DND-41 (cell line): ENCODE results near the gene SLC9A7.

Experiments used
- ATAC-seq: fragments of 200-7000 bp; cut with Tn5 transposase; 3 replicates; pipeline ENCODE4 v1.9.1; 2021; ENCODE audit warnings: low read depth; ENCODE audit not compliant: insufficient read depth
- DNase-seq: peaks from one replicate; pipeline ENCODE4 v3.0.0-alpha.2; 2020
- H2AFZ ChIP-seq: 2 replicates; pipeline ENCODE4 v1.6.0; 2012; ENCODE audit warnings: low read depth, low read length
- H3K27ac ChIP-seq: 2 replicates; pipeline ENCODE4 v1.5.1; 2012; ENCODE audit warnings: low read length, inconsistent platforms
- H3K27me3 ChIP-seq: fragments of 200-600 bp; sonication (generic); 2 replicates; pipeline ENCODE4 v1.6.0; 2012; ENCODE audit warnings: low read length, mild to moderate bottlenecking, inconsistent platforms; ENCODE audit not compliant: insufficient read depth, poor library complexity
- H3K36me3 ChIP-seq: 2 replicates; pipeline ENCODE4 v1.5.1; 2012; ENCODE audit warnings: low read length, inconsistent platforms; ENCODE audit not compliant: insufficient read depth
- H3K4me1 ChIP-seq: 2 replicates; pipeline ENCODE4 v1.5.1; 2012; ENCODE audit warnings: mild to moderate bottlenecking, low read length; ENCODE audit not compliant: insufficient read depth
- H3K4me2 ChIP-seq: 2 replicates; pipeline ENCODE4 v1.6.0; 2012; ENCODE audit warnings: mild to moderate bottlenecking, moderate library complexity, low read length, inconsistent platforms; ENCODE audit not compliant: insufficient read depth
- H3K4me3 ChIP-seq, 2 experiments: fragments of 200-600 bp in 1 of 2; shearing (Covaris generic) in 1 of 2; 2 replicates each; pipeline ENCODE4 v1.5.1; 2012 to 2016; ENCODE audit warnings: inconsistent platforms in 2 of 2, low read length in 2 of 2, mild to moderate bottlenecking in 2 of 2, low read depth in 1 of 2, moderate library complexity in 1 of 2
- H3K79me2 ChIP-seq: 2 replicates; pipeline ENCODE4 v1.6.0; 2012; ENCODE audit warnings: low read length, inconsistent platforms; ENCODE audit not compliant: insufficient read depth
- H3K9ac ChIP-seq: 2 replicates; pipeline ENCODE4 v1.6.0; 2012; ENCODE audit warnings: low read depth, mild to moderate bottlenecking, inconsistent platforms, low read length, moderate library complexity
- H3K9me3 ChIP-seq: 2 replicates; pipeline ENCODE4 v1.5.1; 2012; ENCODE audit warnings: low read length, moderate library complexity, mild to moderate bottlenecking, inconsistent platforms; ENCODE audit not compliant: insufficient read depth, severe bottlenecking
- H4K20me1 ChIP-seq: 2 replicates; pipeline ENCODE4 v1.6.0; 2012; ENCODE audit warnings: low read length; ENCODE audit not compliant: insufficient read depth
- CTCF ChIP-seq: IDR thresholded peaks from 2 replicates; pipeline ENCODE4 v1.5.1; 2012; ENCODE audit warnings: borderline replicate concordance, low read length, moderate library complexity, mild to moderate bottlenecking; ENCODE audit not compliant: poor library complexity, severe bottlenecking; ENCODE audit errors: extremely low read depth
- EZH2 ChIP-seq: IDR thresholded peaks from 3 replicates; pipeline ENCODE4 v1.6.1; 2012; ENCODE audit warnings: borderline replicate concordance, low read depth, mild to moderate bottlenecking, moderate library complexity, low read length, inconsistent platforms; ENCODE audit not compliant: severe bottlenecking

SLC9A7 gene

DNA sequence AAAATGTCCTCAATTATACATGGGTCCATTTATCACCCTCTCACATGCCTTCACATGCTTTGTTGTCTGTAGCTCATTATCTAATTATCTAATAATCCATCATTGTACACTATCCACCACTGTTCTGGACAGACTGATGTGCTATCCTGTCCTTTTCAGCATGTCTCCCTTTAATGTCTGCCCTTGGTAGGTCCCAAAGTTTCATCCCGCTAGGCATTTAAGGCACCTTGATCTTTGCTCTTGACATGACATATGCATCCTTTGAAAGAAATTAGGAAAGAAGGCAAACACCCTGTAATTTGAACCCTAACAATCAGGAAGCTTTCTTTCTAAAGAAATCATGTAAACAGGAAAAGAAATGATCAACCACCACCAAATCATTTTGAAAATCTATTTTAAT, 179.7 kb downstream of the SLC9A7 start:
- Histone ChIP-seq H2AFZ (no peak overlapping the region), H3K27me3 (no peaks in the 10 kb centered on the region), H3K4me2 (no peak overlapping the region), H3K79me2 (no peaks in the 10 kb centered on the region), H3K4me1 (peaks cover 16% of the 10 kb centered on the region), H4K20me1 (no peaks in the 10 kb centered on the region), H3K27ac (no peak overlapping the region), H3K4me3 (no peak overlapping the region), H3K9me3 (no peaks in the 10 kb centered on the region), H3K36me3 (no peaks in the 10 kb centered on the region), H3K9ac (no peak overlapping the region)
- TF ChIP-seq CTCF (no peak), EZH2 (no peak)
- DNase-seq (no peak), ATAC-seq (no peak)

- Histone ChIP-seq H3K36me3 (no peaks in the 10 kb centered on the region), H3K27me3 (no peaks in the 10 kb centered on the region), H3K27ac (no peak overlapping the region), H2AFZ (no peak overlapping the region), H3K79me2 (no peaks in the 10 kb centered on the region), H3K4me2 (no peak overlapping the region), H4K20me1 (no peaks in the 10 kb centered on the region), H3K4me3 (no peak overlapping the region), H3K9me3 (no peaks in the 10 kb centered on the region), H3K4me1 (peaks cover 29% of the 10 kb centered on the region), H3K9ac (no peak overlapping the region)
- DNase-seq, result no peak
- no peak for TF ChIP-seq CTCF
- no peak for TF ChIP-seq EZH2
- no peak for ATAC-seq
Measured at GRCh38 chrX:46577221-46578005, 181.5 kb downstream of the SLC9A7 start.

GRCh38 chrX:46576458-46576857, 182.5 kb downstream of the SLC9A7 start:
- Histone ChIP-seq H3K27ac (no peak overlapping the region), H2AFZ (no peak overlapping the region), H4K20me1 (no peaks in the 10 kb centered on the region), H3K9me3 (no peaks in the 10 kb centered on the region), H3K79me2 (no peaks in the 10 kb centered on the region), H3K4me1 (peaks cover 29% of the 10 kb centered on the region), H3K4me2 (0 out of 2 replicates have a peak overlapping the region, but pooled peaks have one; percentile 31), H3K9ac (no peak overlapping the region), H3K4me3 (no peak overlapping the region), H3K36me3 (no peaks in the 10 kb centered on the region), H3K27me3 (no peaks in the 10 kb centered on the region)
- TF ChIP-seq EZH2 (no peak), CTCF (no peak)
- DNase-seq (no peak), ATAC-seq (no peak)
